ENCODE measurements around the gene CYP2U1.
"Not testable (repeated sequence)": the region's sequence is repeated elsewhere in the genome, so short reads cannot be mapped to it uniquely, and the experiment has no call there.

The CYP2U1 gene

GRCh38 chr4:107922486-107923473 is 8.6 kb upstream of the CYP2U1 start:
- peak; percentile 13 to 14 for DNase-seq

GRCh38 chr4:107925713-107926112 is 5.6 kb upstream of the CYP2U1 start:
- DNase-seq = not testable (repeated sequence)

GRCh38 chr4:107926875-107927274 is 4.5 kb upstream of the CYP2U1 start:
- not testable (repeated sequence) for DNase-seq

DNA sequence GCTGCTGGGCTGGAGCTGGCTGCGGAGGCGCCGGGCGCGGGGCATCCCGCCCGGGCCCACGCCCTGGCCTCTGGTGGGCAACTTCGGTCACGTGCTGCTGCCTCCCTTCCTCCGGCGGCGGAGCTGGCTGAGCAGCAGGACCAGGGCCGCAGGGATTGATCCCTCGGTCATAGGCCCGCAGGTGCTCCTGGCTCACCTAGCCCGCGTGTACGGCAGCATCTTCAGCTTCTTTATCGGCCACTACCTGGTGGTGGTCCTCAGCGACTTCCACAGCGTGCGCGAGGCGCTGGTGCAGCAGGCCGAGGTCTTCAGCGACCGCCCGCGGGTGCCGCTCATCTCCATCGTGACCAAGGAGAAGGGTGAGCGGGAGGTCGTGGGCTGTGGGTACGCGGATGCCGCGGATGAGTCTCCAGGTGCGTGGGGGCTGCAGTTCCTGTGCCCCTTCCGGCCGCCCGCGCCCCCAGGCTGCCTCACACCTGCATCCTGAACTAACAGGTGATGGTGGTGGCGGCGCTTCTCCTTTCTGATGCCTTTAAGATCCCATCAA is 499 bp downstream of the CYP2U1 start:
- no peak for DNase-seq

GRCh38 chr4:107935246-107935645 is 3.9 kb downstream of the CYP2U1 start:
- DNase-seq = no peak

GRCh38 chr4:107937040-107937439 is 5.7 kb downstream of the CYP2U1 start:
- DNase-seq = peak; percentile 36 to 52

DNA sequence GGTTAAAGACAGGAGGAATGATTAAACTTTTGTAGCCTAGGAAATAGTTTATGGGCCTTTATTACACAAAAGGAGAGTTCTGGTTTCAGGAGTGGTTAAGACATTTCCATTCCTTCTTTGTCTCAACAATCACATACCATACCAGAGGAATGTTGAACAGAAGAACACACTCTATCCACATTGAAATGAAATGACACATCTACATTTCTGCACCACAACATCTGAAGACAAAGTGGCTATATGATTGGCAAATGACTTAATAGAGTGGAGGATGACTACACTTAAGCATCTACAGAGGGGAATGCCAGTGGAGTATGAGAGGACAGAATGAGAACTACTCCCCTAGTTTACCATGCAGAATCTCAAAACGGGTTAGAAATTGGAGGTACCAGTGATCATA is 8.0 kb downstream of the CYP2U1 start:
- no peak for DNase-seq

GRCh38 chr4:107945809-107946208 is 14.5 kb downstream of the CYP2U1 start:
- no peak for DNase-seq

- no peak for DNase-seq
These were observed 19.6 kb downstream of the CYP2U1 start for GRCh38 chr4:107950746-107951540.

- no peak for DNase-seq
These were observed 20.2 kb downstream of the CYP2U1 start for GRCh38 chr4:107951551-107951950.

GRCh38 chr4:107956011-107956410 is 24.7 kb downstream of the CYP2U1 start:
- DNase-seq = no peak

DNA sequence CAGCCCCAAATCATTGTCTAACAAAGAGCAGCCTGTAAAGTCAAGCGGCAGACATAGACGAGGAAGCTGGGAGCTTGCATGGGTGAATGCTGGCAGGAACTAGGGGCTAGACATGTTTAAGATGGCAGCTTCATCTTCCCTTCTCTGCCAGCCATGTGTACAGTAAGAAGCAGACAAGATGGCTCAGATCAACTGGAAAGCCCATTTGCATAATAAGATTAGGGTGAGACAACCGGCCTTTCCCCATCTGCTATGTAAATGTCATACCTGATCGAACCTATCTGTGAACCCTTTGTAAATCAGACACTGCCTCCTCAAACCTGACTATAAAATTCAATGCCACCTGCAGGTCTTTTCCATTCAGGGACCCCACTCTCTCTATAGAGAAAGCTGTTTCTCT is 35.6 kb downstream of the CYP2U1 start:
- DNase-seq = no peak

GRCh38 chr4:107967519-107967918 is 36.2 kb downstream of the CYP2U1 start:
- DNase-seq = not testable (repeated sequence)

DNA sequence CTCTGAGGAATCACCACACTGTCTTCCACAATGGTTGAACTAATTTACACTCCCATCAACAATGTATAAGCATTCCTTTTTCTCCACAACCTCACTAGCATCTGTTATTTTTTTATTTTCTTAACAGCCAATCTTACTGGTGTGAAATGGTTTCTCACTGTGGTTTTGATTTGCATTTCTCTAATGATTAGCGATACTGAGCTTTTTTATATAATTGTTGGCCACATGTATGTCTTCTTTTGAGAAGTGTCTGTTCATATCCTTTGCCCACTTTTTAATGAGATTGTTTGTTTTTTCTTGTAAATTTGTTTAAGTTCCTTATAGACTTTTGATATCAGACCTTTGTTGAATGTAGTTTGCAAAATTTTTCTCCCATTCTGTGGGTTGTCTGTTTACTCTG is 36.6 kb downstream of the CYP2U1 start:
- not testable (repeated sequence) for DNase-seq

GRCh38 chr4:107970063-107970798 is 38.9 kb downstream of the CYP2U1 start:
- DNase-seq = no peak

DNA sequence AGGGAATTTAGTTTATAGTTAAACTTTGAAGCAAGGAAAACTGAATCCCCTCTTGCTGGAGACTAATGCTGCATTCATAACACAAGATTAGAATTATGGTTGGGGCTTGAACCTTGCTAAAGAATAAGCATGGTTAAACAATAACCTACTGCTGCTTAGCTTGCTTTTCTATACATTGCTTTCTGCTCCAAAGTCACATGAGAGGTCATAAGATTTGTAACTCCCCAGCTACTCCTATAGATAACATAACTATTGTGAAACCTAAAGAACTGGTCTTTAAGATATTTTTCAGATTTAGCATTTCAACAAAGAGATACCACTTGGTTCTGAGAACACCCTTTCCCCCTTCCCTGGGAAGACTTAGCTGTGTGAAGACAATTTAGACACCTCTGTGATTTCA is 41.3 kb downstream of the CYP2U1 start:
- DNase-seq = no peak

GRCh38 chr4:107974523-107974922 is 43.2 kb downstream of the CYP2U1 start:
- no peak for DNase-seq

- DNase-seq = no peak
These were observed 46.1 kb downstream of the CYP2U1 start for GRCh38 chr4:107977482-107977881.

DNA sequence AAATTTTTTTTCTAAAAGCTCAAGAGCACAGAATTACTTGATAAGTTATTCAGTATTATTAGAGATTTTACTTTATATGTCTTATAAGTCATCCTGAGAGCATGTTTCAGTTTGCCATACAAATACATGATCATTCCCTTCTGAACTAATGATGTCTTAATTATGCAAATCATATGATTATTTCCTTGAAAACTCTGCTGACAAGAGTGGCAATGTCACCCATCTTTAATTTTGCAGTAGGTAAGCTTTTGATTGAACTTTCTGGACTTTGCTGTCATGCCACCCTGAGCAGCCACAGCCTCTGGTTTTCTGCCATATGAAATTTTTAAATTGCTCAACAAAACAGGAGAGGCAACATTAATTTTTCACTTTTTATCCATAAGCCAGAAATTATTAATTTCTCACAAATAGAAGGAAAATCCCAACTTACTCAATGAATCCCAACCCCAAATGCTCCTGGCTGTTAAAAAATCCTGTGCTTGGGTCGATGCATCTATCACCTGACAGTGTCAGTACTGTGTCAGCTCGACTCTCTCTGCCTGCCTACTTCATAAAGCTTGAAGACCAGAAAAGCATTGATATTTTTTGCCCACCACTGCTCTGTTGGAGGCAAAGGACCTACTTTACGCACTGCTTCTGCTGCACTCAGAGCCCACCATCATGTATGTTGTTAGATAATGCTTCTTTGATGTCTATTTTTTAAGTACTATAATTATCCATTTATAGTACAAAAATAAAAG is 46.8 kb downstream of the CYP2U1 start:
- DNase-seq = no peak

GRCh38 chr4:107978716-107979451 is 47.5 kb downstream of the CYP2U1 start:
- no peak for DNase-seq
